Astrocyte of the spinal cord (primary cell): Measurements from ENCODE around the gene SERINC1.
"Not testable (repeated sequence)": the region's sequence is repeated elsewhere in the genome, so short reads cannot be mapped to it uniquely, and the experiment has no call there.

Experiments used
- DNase-seq: peaks from one replicate; pipeline ENCODE4 v3.0.0; 2011; ENCODE audit warnings: low read depth, low spot score
- H3K4me3 ChIP-seq: 2 replicates; pipeline ENCODE4 v1.5.1; 2011; ENCODE audit warnings: low read depth, mild to moderate bottlenecking, low read length, moderate library complexity
- CTCF ChIP-seq: IDR thresholded peaks from 2 replicates; pipeline ENCODE4 v1.5.1; 2012; ENCODE audit warnings: low read depth, mild to moderate bottlenecking, low read length, inconsistent platforms
- in situ Hi-C: cut with HindIII; loops from 2 replicates; pipeline ENCODE4 v1.10.0; 2017; ENCODE audit warnings: low sequenced_read_pairs

Gene SERINC1

DNA sequence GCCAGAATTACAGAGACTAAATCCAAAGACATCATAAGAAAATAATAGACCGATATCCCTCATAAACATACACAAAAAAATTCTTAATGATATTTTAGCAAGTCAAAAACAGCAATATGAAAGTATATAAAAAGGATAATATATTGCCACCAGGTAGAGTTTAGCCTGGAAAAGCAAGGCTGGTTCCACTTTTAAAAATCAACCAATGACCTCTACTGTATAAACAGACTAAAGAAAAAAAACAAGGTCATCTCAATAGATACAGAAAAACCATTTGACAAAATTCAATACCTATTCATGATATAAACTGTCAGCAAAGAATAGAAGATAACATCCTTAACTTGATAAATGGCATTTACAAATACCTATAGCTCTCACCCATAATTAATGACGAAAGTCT is 9.7 kb downstream of the SERINC1 start:
- in situ Hi-C loops: no loop called here
- no peak for DNase-seq
- TF ChIP-seq CTCF: no peak
- no peak overlapping the region for H3K4me3 ChIP-seq

DNA sequence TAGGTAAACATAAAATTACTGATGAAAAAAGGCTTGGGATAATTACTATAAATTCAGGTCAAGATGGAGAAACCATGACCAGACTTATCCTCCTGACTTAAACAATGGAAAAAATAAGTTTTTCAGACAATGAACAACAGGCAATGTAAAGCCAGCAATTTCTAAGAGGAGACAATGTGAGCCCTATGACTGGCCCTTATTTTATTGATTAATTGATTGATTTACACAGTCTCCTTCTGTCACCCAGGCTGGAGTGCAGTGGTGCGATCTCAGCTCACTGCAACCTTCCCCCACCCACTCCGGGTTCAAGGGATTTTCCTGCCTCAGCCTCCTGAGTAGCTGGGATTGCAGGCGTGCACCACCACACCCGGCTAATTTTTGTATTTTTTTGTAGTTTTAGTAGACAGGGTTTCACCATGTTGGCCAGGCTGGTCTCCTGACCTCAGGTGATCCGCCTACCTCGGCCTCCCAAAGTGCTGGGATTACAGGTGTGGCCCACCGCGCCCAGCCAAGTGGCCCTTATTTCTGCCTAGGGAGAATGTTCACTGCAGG is 11.7 kb downstream of the SERINC1 start:
- H3K4me3 ChIP-seq, DNase-seq, in situ Hi-C loops: not testable (repeated sequence)

GRCh38 chr6:122459240-122459639 is 12.4 kb downstream of the SERINC1 start:
- TF ChIP-seq CTCF: no peak
- in situ Hi-C loops: no loop called here
- peak; percentile 4 for DNase-seq

DNA sequence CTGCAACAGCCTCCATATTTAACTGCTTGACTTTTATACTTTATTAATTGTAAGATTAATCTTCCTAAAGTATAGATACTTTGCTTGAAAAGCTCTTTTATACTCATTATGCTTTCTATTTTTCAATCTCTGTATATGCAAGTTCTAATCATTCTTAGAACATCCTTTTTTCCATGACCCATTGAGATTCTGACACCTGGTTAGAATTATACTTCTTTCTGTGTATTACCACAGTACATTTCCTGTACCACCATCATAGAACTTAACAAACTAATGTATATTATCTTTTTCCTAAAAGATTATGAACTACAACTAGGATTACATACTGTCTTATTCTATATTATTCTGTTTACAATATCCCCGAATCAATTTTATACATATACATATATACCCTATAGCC is 13.5 kb downstream of the SERINC1 start:
- in situ Hi-C loops: no loop called here
- no peak for TF ChIP-seq CTCF
- no peak for DNase-seq
- no peak overlapping the region for H3K4me3 ChIP-seq

More at GRCh38 chr6:122459240-122459639, 12.4 kb downstream of the SERINC1 start:
- H3K4me3 ChIP-seq: no peak overlapping the region

DNA sequence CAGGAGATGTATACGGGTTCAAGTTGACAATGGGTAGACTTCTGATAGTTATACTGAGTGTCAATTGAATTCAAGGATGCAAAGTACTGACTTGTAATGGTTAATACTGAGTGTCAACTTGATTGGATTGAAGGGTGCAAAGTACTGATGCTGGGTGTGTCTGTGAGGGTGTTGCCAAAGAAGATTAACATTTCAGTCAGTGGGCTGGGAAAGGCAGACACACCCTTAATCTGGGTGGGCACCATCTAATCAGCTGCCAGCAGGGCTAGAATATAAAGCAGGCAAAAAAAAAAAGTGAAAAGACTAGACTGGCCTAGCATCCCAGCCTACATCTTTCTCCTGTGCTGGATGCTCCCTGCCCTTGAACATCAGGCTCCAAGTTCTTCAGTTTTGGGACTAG is 16.5 kb downstream of the SERINC1 start:
- in situ Hi-C loops, H3K4me3 ChIP-seq, DNase-seq: not testable (repeated sequence)

DNA sequence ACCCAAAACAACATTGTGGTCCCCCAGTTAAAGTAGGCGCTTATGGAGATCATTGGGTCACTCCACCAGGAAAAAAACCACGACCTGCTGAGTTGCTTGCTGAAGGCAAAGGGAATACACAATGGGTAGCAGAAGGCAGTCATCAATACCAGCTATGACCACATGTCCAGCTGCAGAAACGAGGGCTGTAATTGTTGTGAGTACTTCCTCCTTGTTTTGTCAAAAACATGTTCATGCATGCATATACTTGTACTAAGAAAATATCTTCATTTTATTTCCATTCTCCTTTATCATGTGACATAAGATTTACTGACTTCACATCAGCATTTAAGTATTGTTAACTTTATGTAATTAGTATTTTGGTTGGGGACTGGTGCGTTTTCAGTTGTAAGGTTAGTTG is 16.9 kb downstream of the SERINC1 start:
- TF ChIP-seq CTCF: no peak
- in situ Hi-C loops: no loop called here
- H3K4me3 ChIP-seq: no peak overlapping the region
- DNase-seq: no peak

DNA sequence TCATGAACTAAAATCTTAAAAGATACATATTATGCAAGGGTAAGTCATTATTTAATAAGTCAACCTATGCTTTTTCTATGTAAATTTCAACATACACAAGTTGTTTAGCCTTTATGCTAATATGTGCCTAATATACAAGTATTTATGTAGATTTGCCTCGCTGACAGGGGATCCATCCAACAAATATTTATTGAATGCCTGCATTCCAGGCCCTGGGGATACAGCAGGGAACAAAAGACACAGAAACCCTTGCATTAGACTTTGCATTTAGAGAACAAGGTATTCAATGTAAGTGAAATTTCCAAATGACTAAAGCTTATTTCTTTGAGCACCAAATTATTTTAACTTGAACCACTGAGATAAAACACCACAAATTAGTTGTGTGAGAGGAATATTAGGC is 19.1 kb downstream of the SERINC1 start:
- in situ Hi-C loops: no loop called here
- DNase-seq: no peak
- H3K4me3 ChIP-seq: no peak overlapping the region
- TF ChIP-seq CTCF: no peak

DNA sequence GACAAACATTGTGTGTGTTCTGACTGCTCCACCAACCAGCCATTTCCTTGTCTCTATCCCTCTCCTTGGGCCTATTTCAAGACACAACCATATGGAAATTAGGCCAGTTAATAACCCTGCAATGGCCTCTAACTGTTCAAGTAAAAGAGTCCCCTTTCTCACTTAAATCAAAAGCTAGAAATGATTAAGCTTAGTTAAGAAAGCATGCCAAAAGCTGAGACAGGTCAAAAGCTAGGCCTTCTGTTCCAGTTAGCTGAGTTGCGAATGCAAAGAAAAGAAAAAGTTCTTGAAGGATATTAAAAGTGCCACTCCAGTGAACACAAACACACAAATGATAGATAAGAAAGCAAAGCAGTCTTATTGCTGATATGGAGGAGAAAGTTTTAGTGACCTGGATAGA is 22.5 kb downstream of the SERINC1 start:
- in situ Hi-C loops: no loop called here
- no peak for DNase-seq
- no peak overlapping the region for H3K4me3 ChIP-seq
- no peak for TF ChIP-seq CTCF
